LNCaP clone FGC (cell line): ENCODE data around the gene GPR68.

ENCODE experiments used
- DNase-seq: peaks from one replicate; pipeline ENCODE4 v3.0.0-alpha.2; 2011; ENCODE audit warnings: low read depth
- H3K4me3 ChIP-seq: 2 replicates; pipeline ENCODE4 v1.5.1; 2011; ENCODE audit warnings: mild to moderate bottlenecking, low read depth, low read length, control low read depth
- CTCF ChIP-seq: IDR thresholded peaks from 2 replicates; pipeline ENCODE4 v1.5.1; 2012; ENCODE audit warnings: mild to moderate bottlenecking; ENCODE audit not compliant: control insufficient read depth, insufficient read depth; ENCODE audit errors: extremely low read depth

The GPR68 gene

GRCh38 chr14:91221270-91221669, 23.2 kb downstream of the GPR68 start:
- DNase-seq = no peak
- no peak for TF ChIP-seq CTCF
- H3K4me3 ChIP-seq = no peak overlapping the region

DNA sequence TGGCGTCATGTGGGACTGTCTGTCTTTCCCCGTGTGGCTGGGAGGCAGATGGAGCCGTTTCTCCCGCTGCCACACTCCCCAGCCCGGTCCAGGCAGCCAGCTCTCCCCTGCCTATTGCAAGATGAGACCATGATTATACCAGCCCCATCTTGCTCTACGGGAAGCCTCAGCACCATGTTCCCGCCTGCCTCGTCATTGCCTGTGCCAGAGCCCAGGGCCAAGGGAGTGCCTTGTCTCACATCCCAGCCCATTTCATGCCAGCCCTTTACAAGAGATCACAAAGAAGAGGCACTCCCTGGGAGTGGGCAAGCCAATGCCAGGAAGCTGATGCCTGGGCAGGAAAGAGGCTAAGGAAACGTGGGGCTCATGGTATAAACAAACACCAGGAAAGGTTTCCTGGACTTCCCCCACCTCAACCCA, 23.9 kb downstream of the GPR68 start:
- DNase-seq = no peak
- TF ChIP-seq CTCF = no peak
- no peak overlapping the region for H3K4me3 ChIP-seq

DNA sequence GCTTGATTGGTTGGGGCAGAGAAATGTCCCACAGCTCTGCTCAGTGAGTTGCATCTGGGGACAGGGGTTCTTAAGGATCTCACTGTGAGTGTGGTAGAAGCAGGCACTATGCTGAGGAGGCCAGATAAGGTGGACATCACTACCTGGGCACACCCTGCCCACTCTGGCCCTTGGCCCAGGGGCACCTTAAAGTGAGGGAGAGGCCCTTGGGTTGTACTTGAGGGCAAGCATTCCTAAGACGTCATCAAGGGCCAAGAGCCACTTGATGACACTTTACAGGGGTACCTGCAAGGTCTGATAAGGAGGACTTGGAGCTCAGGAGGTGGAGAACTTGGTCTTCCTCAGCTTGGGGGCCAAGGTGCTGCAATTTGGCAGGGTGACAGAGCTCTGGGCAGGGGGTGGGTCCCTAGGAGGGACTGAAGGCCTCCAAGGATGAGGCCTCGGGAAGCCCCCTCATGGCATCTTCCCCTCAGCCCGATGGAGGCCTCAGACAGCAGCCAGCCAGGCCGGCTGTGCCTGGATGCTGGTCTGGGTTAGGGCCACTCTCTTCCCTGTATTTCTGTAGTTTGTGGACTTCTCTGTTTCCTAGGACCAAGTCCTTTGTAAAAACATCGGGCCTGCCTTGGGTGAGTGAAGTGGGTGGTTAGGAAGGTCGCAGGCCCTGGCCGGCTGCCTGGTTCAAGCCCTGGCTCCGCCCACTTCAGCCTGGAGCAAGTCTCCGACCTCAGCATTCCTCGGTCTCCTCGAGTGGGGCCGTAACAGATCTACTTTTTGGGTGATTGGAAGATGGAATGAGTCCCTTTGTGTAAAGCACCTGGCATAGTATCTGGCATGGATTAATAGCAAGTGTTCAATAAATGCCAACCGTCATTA, 24.8 kb downstream of the GPR68 start:
- no peak for DNase-seq
- TF ChIP-seq CTCF = no peak

GRCh38 chr14:91218014-91218413, 26.5 kb downstream of the GPR68 start:
- TF ChIP-seq CTCF = no peak
- DNase-seq = no peak
- H3K4me3 ChIP-seq = no peak overlapping the region

More for the DNA sequence above, 24.8 kb downstream of the GPR68 start:
- H3K4me3 ChIP-seq = no peak overlapping the region

DNA sequence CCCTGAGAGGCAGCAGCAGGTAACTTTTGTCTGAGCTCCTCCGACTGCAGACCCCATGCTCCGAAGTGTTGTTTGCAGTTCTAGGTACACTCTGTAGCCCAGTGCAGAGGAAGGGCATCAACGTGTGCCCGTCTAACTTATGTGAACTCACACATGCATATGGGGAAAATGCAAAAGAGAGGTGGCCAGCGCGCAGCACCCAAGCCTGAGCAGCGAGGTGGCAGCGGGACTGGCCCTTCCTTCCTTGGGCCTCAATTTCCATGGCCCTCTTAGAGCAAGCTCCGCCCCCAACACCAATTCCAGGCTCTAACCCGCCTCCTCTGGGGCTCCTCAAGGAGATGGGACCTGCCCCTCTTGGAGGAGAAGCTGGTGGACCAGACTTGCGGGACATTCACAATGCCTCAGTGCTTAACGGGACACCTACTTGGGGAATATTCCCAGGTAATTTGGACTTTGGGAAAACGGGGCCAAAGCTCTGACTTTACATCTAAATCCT, 27.7 kb downstream of the GPR68 start:
- TF ChIP-seq CTCF = no peak
- H3K4me3 ChIP-seq = no peak overlapping the region
- DNase-seq = no peak

GRCh38 chr14:91215381-91215780, 29.1 kb downstream of the GPR68 start:
- H3K4me3 ChIP-seq = no peak overlapping the region
- no peak for DNase-seq
- TF ChIP-seq CTCF = no peak
